Head of caudate nucleus (tissue), 42 donors: ENCODE data around the gene POLK.
"Not testable (repeated sequence)": the region's sequence is repeated elsewhere in the genome, so short reads cannot be mapped to it uniquely, and the experiment has no call there.

Source experiments
- DNase-seq, 42 donors: peaks; one replicate each; pipeline versions ENCODE4 v3.0.0 to v3.0.0-alpha.2; 2020 to 2021; ENCODE audit warnings: mixed read lengths in 7 of 42
- intact Hi-C: fragments of 100-400 bp; cut with DNase I; formaldehyde crosslinking; loops from one replicate; pipeline ENCODE4 v1.15.0; 2022

The POLK gene

DNA sequence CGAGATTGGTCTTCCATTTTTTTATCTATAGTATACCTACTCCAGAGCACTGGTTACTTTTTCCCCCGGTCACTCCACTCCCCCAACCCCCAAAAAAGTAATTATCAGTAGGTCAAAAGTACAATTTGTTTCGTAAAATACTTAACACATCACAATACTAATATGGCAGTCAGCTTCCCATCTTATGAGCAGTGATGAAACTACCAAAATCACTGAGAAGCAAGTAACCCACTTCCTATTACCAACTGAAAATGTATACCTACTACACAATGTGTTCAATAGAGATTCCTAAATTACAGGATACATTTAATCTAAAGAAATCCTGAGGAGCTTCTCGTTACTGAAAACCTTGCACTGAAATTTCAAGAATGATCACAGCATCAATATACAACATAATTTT lies 2.1 kb upstream of the POLK start:
- no peak for DNase-seq
- intact Hi-C loops: no loop called here

GRCh38 chr5:75509956-75510355 lies 1.7 kb upstream of the POLK start:
- peak in 2 of 42 donors; percentile 8 to 10 for DNase-seq
- intact Hi-C loops: loop anchor here (2.0 to 5.0 kb wide), 2 partner anchors 173 to 207 kb away; partner anchors contain the start of genes HMGCR and POC5

- intact Hi-C loops: loop anchor here (2.0 to 5.0 kb wide), 2 partner anchors 174 to 207 kb away; partner anchors contain the start of genes HMGCR and POC5
- DNase-seq: peak in 5 of 42 donors; percentile 15 to 33 (median 16)
Measured at GRCh38 chr5:75510417-75510835, 1.3 kb upstream of the POLK start.

DNA sequence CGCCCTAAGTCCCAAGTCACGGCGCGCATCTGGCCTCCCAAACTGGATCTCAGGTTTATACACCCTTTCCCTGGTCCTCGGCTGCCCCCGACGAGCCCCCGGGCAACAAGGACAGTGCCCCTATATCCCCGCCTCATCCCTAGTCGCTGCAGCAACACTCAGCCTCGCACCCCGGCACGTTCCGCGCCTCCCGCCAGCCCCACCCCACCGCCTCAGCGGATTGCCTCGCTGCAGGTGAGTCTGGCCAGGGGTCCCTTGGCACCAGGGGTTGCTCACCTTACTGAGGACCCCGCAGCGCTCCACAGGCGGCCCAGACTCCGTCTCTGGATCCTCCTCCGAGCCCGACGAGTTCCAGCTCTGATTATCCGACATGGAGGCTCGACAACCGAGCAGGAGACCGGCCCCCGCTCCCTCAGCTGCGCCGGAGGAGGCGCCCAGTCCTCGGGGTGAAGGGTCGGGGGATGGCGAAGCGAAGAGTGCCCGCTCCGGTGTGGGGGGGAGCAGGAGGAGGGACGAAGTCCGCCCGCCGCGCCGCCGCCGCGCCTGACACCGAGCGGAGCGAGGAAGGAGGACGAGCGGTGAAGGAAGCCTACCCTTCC lies 756 bp upstream of the POLK start:
- intact Hi-C loops: loop anchor here (2.0 to 5.0 kb wide), 2 partner anchors 174 to 206 kb away; partner anchors contain the start of genes HMGCR and POC5

DNA sequence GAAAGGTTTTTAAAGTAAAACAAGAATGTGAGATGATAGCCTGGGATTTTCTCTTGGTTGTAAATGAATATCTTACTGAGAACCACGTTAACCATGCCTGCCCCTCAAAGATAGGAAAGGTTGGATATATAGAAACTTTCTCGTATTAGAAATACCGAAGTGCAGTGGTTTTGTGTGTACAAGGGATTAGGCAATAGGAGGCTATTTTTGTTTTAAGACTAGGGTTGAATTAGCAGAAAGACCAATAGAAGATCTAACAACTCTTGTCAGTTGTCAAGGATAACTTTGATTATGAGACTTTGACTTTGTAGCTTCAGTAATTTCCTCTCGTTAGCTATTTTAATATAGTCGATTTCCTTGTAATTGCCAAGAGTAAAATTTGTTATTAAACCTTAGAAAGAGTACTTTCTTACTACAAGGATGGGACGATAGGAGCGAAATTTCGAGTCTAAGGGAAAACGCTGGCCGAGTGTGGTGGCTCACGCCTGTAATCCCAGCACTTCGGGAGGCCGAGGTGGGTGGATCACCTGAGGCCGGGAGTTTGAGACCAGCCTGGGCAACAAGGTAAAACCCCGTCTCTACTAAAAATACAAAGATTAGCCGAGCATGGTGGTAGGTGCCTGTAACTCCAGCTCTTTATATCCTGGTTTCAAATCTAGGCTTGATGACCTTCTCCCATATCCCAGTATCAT lies 838 bp downstream of the POLK start:
- DNase-seq: no peak

More for the DNA sequence above, 756 bp upstream of the POLK start:
- DNase-seq: peak in 35 of 42 donors; percentile 8 to 72 (median 50)

DNA sequence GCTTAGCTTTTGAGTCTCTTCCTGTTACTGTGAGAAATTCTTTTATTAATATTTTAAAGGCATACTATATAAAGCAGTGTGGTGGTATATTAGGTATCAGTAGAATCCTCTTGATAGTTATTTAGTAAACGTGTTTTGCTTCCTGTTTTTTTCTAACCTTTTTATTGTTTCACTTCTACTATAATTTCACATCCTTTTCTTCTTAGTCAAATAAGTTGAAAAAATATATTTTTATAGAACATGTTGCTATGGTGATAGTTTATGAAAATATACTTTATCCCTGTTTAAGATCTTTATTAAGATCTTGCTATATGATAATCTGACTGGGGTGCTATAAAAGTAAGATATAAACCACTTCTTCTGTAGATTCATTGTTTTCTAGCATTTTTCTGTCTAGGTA lies 2.1 kb downstream of the POLK start:
- intact Hi-C loops: loop anchor here (5.0 kb wide), 1 partner anchor 203 kb away; the partner anchor contains the start of gene POC5
- DNase-seq: no peak

More for the DNA sequence above, 838 bp downstream of the POLK start:
- intact Hi-C loops: loop anchor here (5.0 kb wide), 1 partner anchor 205 kb away; the partner anchor contains the start of gene POC5

DNA sequence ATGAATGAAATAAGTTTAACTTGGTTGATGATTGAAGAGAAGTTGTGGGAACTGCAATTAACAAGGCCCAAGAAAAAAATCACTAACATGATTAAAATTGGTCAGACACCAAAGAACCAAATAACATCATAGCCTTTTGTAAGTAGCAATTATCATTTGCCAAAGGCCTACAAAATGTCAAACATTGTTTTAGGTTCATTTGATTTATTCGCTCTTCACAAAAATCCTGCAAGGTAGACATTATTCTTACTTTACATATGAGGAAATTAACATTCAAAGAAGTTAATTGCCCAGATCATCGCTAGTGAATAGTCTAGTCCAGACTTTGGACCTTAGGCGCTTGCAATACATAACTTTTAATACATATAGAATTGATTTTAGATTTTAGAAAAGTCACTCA lies 2.6 kb downstream of the POLK start:
- intact Hi-C loops: loop anchor here (5.0 kb wide), 1 partner anchor 203 kb away; the partner anchor contains the start of gene POC5
- DNase-seq: no peak

- intact Hi-C loops: no loop called here
- DNase-seq: no peak
Measured at GRCh38 chr5:75519761-75520160, 8.1 kb downstream of the POLK start.

- no peak for DNase-seq
- intact Hi-C loops: no loop called here
Measured at GRCh38 chr5:75521195-75521594, 9.5 kb downstream of the POLK start.

DNA sequence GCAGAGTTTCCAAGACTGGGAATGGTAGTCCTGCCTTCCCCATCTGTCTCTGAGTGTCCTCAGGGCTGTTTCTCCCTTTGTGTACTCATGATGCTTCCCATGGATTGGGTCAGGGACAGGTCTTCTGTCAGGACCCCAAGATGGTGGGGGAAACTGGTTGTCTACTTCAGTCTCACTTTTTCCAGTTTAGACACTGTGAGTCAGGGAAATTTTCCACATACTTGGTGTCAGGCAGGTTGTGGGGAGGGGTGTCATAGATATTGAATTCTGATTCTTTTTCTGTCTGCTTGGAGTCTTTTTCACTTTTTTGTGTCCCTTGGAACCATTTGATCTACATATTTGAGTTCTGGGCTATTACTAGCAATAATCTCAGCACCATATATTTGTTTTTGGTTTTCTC lies 10.3 kb downstream of the POLK start:
- no peak for DNase-seq
- intact Hi-C loops: no loop called here

DNA sequence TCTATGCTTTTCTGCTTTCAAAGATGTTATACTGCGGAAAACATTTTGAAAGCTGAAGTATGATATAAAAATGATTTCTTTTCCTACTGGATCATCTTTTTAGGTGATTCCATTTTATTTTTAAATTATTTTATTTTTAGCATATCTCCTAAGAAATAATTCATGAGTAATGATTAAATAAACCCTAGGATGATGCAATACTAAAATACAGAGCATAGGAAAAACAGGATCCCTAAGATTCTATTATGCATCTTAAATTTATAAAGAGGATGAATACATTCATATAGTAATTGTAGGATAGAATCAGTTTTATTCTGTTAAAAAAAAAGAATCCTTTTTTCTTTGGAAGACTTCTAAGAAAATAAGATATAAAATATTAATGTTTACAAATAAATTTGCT lies 10.9 kb downstream of the POLK start:
- no peak for DNase-seq
- intact Hi-C loops: no loop called here

GRCh38 chr5:75523275-75523674 lies 11.6 kb downstream of the POLK start:
- DNase-seq: no peak
- intact Hi-C loops: no loop called here

DNA sequence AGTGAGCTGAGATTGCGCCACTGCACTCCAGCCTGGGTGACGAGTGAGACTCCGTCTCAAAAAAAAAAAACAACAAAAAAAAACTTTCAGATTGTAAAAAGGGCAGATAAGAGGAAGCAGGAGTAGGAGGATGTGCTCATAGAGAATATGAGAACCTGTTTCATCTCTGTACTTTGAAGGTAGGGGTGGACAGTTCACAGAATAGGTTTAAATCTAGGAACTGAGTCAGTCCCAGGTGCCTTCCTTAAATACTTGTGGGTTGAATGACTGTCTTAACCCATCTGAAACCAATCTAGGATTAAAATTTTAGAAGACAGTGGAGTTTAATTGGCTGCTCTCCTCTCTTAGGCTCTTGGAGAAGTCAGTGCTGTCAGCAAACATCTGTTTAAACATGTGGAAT lies 12.4 kb downstream of the POLK start:
- DNase-seq: no peak
- intact Hi-C loops: no loop called here

DNA sequence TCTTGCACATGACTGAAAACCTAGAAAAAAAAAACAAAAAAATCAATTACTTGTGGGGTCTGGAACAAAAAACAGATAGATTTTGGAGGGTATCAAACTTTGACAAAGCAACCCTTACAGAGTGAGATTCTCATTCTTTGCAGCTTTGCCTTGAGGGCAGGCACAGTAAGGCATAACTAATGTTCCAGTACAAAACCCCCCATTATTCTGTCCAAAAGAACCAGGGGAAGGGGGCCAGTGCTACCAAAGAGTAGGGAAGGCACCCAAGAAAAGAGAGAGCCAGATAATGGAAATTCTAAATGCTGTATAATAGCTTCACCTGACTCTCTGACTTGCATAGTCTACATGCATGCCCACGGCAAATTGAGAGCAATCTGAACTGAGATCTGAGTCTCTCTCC lies 12.9 kb downstream of the POLK start:
- intact Hi-C loops: no loop called here
- no peak for DNase-seq

DNA sequence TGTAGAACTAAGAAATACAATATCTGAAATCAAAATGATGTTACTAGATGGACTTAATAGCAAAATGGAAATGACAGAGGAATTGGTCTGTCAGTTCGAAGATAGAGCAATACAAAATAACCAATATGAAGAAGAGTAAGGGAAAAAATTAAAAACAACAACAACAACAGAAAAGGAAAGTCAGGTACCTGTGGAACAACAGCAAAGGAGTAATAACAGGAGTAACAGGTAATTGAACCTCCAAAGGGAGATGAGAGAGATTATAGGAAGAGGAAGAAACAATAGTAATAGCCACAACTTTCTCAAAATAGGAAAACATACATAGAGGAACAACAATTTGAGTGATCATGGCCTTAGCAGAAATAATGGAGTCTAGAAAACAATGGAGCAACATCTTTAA lies 13.7 kb downstream of the POLK start:
- DNase-seq: no peak
- intact Hi-C loops: no loop called here

DNA sequence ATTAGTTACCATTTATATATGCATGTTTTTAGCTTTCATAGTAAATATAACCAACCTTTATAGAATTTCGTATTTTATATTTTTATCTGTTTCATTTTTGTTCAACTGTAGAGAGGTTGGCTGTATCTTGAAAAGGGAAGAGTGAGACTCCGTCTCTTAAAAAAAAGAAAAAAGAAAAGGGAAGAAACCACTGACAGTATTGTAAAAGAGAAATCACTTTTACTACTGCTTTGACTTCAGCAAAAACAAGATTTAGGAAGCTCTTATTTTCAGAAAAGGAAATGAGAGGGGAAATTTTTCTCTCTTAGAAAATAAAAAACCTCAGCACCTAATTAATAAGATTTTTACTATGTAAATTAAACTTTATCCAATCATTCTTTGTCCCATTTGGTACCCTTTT lies 14.4 kb downstream of the POLK start:
- no peak for DNase-seq
- intact Hi-C loops: no loop called here

- no peak for DNase-seq
- intact Hi-C loops: no loop called here
Measured at GRCh38 chr5:75529185-75529584, 17.5 kb downstream of the POLK start.

DNA sequence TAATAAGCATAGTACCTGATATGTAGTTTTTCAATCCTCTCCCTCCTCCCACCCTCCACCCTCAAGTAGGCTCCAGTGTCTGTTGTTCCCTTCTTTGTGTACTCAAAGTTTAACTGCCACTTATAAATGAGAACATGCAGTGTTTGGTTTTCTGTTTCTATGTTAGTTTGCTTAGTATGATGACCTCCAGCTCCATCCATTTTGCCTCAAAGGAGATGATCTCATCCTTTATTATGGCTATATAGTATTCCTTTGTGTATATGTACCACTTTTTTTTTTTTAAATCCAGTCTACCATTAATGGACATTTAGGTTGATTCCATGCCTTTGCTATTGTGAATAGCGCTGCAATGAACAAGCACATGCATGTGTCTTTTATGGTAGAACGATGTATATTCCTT lies 20.5 kb downstream of the POLK start:
- intact Hi-C loops: no loop called here
- no peak for DNase-seq

GRCh38 chr5:75533716-75534115 lies 22.0 kb downstream of the POLK start:
- DNase-seq, intact Hi-C loops: not testable (repeated sequence)

- intact Hi-C loops: no loop called here
- no peak for DNase-seq
Measured at GRCh38 chr5:75534734-75535133, 23.0 kb downstream of the POLK start.

DNA sequence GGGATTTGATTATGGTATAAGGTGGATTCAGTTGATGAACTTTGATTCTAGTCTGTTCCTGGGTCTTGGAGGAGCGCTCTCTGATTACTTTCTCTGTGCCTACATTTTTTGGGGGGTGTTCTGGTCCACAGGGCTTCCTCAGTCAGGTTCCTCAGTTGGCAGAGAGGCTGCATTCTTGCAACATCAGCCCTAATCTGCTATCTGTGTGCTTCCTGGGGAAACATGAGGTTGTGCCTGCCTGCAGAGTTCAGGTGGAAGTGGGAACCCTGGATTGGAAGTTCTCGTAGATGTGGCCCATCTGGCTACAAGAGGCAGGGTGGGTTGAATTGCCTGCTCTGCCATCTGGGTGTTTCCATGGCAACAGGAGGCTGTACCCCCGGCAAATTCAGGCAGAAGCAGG lies 24.5 kb downstream of the POLK start:
- intact Hi-C loops: no loop called here
- no peak for DNase-seq
